ENCODE results near the gene HEG1.

Gene HEG1

DNA sequence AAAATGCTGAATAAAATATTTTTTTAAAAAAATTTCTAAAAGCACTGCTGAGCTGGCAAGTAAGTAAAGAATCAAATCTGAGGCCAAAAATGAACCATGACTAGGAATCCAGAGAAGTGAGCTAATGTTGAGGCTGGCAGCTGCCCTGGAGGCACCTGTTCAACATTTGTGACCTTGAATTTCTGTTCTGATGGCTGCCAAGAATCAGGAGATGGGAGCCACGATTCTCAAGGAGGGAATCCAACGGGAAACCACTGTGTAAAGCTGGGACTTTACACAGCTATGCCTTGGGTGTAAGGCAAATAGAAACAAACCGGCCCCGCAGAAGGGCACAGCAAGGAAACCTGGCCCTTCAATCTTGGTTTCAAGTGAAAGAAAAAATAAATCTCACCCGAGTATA lies 22.7 kb downstream of the HEG1 start:
- Histone ChIP-seq H3K36me3 (replicated peaks in 1 of 2; ENCODE audit: control insufficient read depth in 2 of 2, insufficient read depth in 2 of 2, low read length in 2 of 2) (peaks cover 6 to 16% of the 10 kb centered on the region in 2 donors), H3K27ac (replicated peaks; ENCODE audit: low read length) (no peak overlapping the region), H3K9ac (ENCODE audit: low read depth, low read length, poor library complexity) (no peak overlapping the region), H4K8ac (ENCODE audit: low read depth, low read length) (no peak overlapping the region), H3K79me1 (ENCODE audit: low read depth, low read length) (peaks cover 2% of the 10 kb centered on the region), H4K91ac (ENCODE audit: low read depth, low read length, poor library complexity) (no peak overlapping the region), H3K23ac (ENCODE audit: low read depth, low read length, poor library complexity) (no peak overlapping the region), H2BK120ac (ENCODE audit: low read depth, low read length) (no peak overlapping the region), H2AK5ac (ENCODE audit: low read depth, low read length) (no peak overlapping the region), H3K4ac (ENCODE audit: low read length) (no peak overlapping the region), H3K27me3 (ENCODE audit: control insufficient read depth in 3 of 3, insufficient read depth in 3 of 3, low read depth in 1 of 3, low read length in 3 of 3) (no peaks in the 10 kb centered on the region), H2BK5ac (ENCODE audit: low read length) (no peak overlapping the region), H2AFZ (ENCODE audit: low read length) (no peak overlapping the region), H3K9me3 (replicated peaks in 1 of 2; ENCODE audit: control insufficient read depth in 2 of 2, insufficient read depth in 1 of 2, low read depth in 1 of 2, low read length in 2 of 2) (peaks cover 0 to 20% of the 10 kb centered on the region in 2 donors), H2BK15ac (ENCODE audit: low read length) (no peak overlapping the region), H2BK12ac (ENCODE audit: low read length) (no peak overlapping the region), H3K4me1 (ENCODE audit: control insufficient read depth in 2 of 2, insufficient read depth in 1 of 2, low read depth in 1 of 2, low read length in 2 of 2) (peaks cover 12 to 14% of the 10 kb centered on the region in 2 donors), H3K4me2 (ENCODE audit: insufficient read depth, low read length, poor library complexity, severe bottlenecking) (no peak overlapping the region), H3K14ac (ENCODE audit: low read length) (no peak overlapping the region), H3K18ac (ENCODE audit: low read length) (peak overlapping the region; percentile 7), H3K4me3 (ENCODE audit: low read length in 2 of 2) (no peak overlapping the region)
- no CpG with 5 or more reads among the region's 5 CpGs for WGBS, 2 donors (ENCODE audit: extremely low coverage in 2 of 2, insufficient read length in 2 of 2, insufficient replicate concordance in 1 of 2)
- DNase-seq (ENCODE audit: low spot score) = no peak

- H2BK120ac ChIP-seq (ENCODE audit: low read depth, low read length) = no peak overlapping the region
- no peak overlapping the region for H2BK12ac ChIP-seq (ENCODE audit: low read length)
- H3K79me1 ChIP-seq (ENCODE audit: low read depth, low read length) = peaks cover 2% of the 10 kb centered on the region
- H3K4me1 ChIP-seq (ENCODE audit: control insufficient read depth in 2 of 2, insufficient read depth in 1 of 2, low read depth in 1 of 2, low read length in 2 of 2) = peaks cover 11 to 12% of the 10 kb centered on the region in 2 donors
- H3K36me3 ChIP-seq (replicated peaks in 1 of 2; ENCODE audit: control insufficient read depth in 2 of 2, insufficient read depth in 2 of 2, low read length in 2 of 2) = peaks cover 6 to 21% of the 10 kb centered on the region in 2 donors
- no peak overlapping the region for H3K9ac ChIP-seq (ENCODE audit: low read depth, low read length, poor library complexity)
- H3K4me2 ChIP-seq (ENCODE audit: insufficient read depth, low read length, poor library complexity, severe bottlenecking) = no peak overlapping the region
- no peak overlapping the region for H3K14ac ChIP-seq (ENCODE audit: low read length)
- no peak overlapping the region for H3K18ac ChIP-seq (ENCODE audit: low read length)
- peaks cover 0 to 20% of the 10 kb centered on the region in 2 donors for H3K9me3 ChIP-seq (replicated peaks in 1 of 2; ENCODE audit: control insufficient read depth in 2 of 2, insufficient read depth in 1 of 2, low read depth in 1 of 2, low read length in 2 of 2)
- H4K8ac ChIP-seq (ENCODE audit: low read depth, low read length) = no peak overlapping the region
- H3K4ac ChIP-seq (ENCODE audit: low read length) = no peak overlapping the region
- H4K91ac ChIP-seq (ENCODE audit: low read depth, low read length, poor library complexity) = no peak overlapping the region
- DNase-seq (ENCODE audit: low spot score) = no peak
- H3K23ac ChIP-seq (ENCODE audit: low read depth, low read length, poor library complexity) = no peak overlapping the region
- H2AK5ac ChIP-seq (ENCODE audit: low read depth, low read length) = no peak overlapping the region
- no peak overlapping the region for H3K27ac ChIP-seq (replicated peaks; ENCODE audit: low read length)
- H3K4me3 ChIP-seq (ENCODE audit: low read length in 2 of 2) = no peak overlapping the region
- WGBS, 2 donors (ENCODE audit: extremely low coverage in 2 of 2, insufficient read length in 2 of 2, insufficient replicate concordance in 1 of 2) = no CpG with 5 or more reads among the region's 3 CpGs
- H3K27me3 ChIP-seq (ENCODE audit: control insufficient read depth in 3 of 3, insufficient read depth in 3 of 3, low read depth in 1 of 3, low read length in 3 of 3) = no peaks in the 10 kb centered on the region
- H2BK5ac ChIP-seq (ENCODE audit: low read length) = no peak overlapping the region
- no peak overlapping the region for H2AFZ ChIP-seq (ENCODE audit: low read length)
- no peak overlapping the region for H2BK15ac ChIP-seq (ENCODE audit: low read length)
These were observed 23.1 kb downstream of the HEG1 start for GRCh38 chr3:125032683-125033082.

GRCh38 chr3:125032100-125032643 lies 23.6 kb downstream of the HEG1 start:
- Histone ChIP-seq H2BK5ac (ENCODE audit: low read length) (no peak overlapping the region), H2BK12ac (ENCODE audit: low read length) (no peak overlapping the region), H3K4ac (ENCODE audit: low read length) (no peak overlapping the region), H3K23ac (ENCODE audit: low read depth, low read length, poor library complexity) (no peak overlapping the region), H3K9me3 (replicated peaks in 1 of 2; ENCODE audit: control insufficient read depth in 2 of 2, insufficient read depth in 1 of 2, low read depth in 1 of 2, low read length in 2 of 2) (peaks cover 0 to 20% of the 10 kb centered on the region in 2 donors), H3K79me1 (ENCODE audit: low read depth, low read length) (peaks cover 2% of the 10 kb centered on the region), H2BK120ac (ENCODE audit: low read depth, low read length) (no peak overlapping the region), H3K9ac (ENCODE audit: low read depth, low read length, poor library complexity) (no peak overlapping the region), H3K4me1 (ENCODE audit: control insufficient read depth in 2 of 2, insufficient read depth in 1 of 2, low read depth in 1 of 2, low read length in 2 of 2) (peaks cover 8 to 12% of the 10 kb centered on the region in 2 donors), H3K36me3 (replicated peaks in 1 of 2; ENCODE audit: control insufficient read depth in 2 of 2, insufficient read depth in 2 of 2, low read length in 2 of 2) (peaks cover 7 to 26% of the 10 kb centered on the region in 2 donors), H4K8ac (ENCODE audit: low read depth, low read length) (no peak overlapping the region), H3K14ac (ENCODE audit: low read length) (no peak overlapping the region), H3K18ac (ENCODE audit: low read length) (no peak overlapping the region), H3K27me3 (ENCODE audit: control insufficient read depth in 3 of 3, insufficient read depth in 3 of 3, low read depth in 1 of 3, low read length in 3 of 3) (no peaks in the 10 kb centered on the region), H3K4me2 (ENCODE audit: insufficient read depth, low read length, poor library complexity, severe bottlenecking) (no peak overlapping the region), H3K27ac (replicated peaks; ENCODE audit: low read length) (no peak overlapping the region), H2AK5ac (ENCODE audit: low read depth, low read length) (no peak overlapping the region), H2AFZ (ENCODE audit: low read length) (no peak overlapping the region), H3K4me3 (ENCODE audit: low read length in 2 of 2) (no peak overlapping the region), H4K91ac (ENCODE audit: low read depth, low read length, poor library complexity) (no peak overlapping the region), H2BK15ac (ENCODE audit: low read length) (no peak overlapping the region)
- no peak for DNase-seq (ENCODE audit: low spot score)
- WGBS, 2 donors (ENCODE audit: extremely low coverage in 2 of 2, insufficient read length in 2 of 2, insufficient replicate concordance in 1 of 2) = no CpG with 5 or more reads among the region's 5 CpGs

GRCh38 chr3:125031544-125031943 lies 24.3 kb downstream of the HEG1 start:
- Histone ChIP-seq H2AK5ac (ENCODE audit: low read depth, low read length) (no peak overlapping the region), H4K8ac (ENCODE audit: low read depth, low read length) (no peak overlapping the region), H2AFZ (ENCODE audit: low read length) (no peak overlapping the region), H2BK12ac (ENCODE audit: low read length) (no peak overlapping the region), H2BK5ac (ENCODE audit: low read length) (no peak overlapping the region), H3K79me1 (ENCODE audit: low read depth, low read length) (peaks cover 2% of the 10 kb centered on the region), H3K27ac (replicated peaks; ENCODE audit: low read length) (no peak overlapping the region), H3K27me3 (ENCODE audit: control insufficient read depth in 3 of 3, insufficient read depth in 3 of 3, low read depth in 1 of 3, low read length in 3 of 3) (no peaks in the 10 kb centered on the region), H3K14ac (ENCODE audit: low read length) (no peak overlapping the region), H3K36me3 (replicated peaks in 1 of 2; ENCODE audit: control insufficient read depth in 2 of 2, insufficient read depth in 2 of 2, low read length in 2 of 2) (peaks cover 10 to 31% of the 10 kb centered on the region in 2 donors), H3K23ac (ENCODE audit: low read depth, low read length, poor library complexity) (no peak overlapping the region), H3K9ac (ENCODE audit: low read depth, low read length, poor library complexity) (no peak overlapping the region), H3K18ac (ENCODE audit: low read length) (no peak overlapping the region), H3K9me3 (replicated peaks in 1 of 2; ENCODE audit: control insufficient read depth in 2 of 2, insufficient read depth in 1 of 2, low read depth in 1 of 2, low read length in 2 of 2) (peaks cover 0 to 20% of the 10 kb centered on the region in 2 donors), H2BK120ac (ENCODE audit: low read depth, low read length) (no peak overlapping the region), H4K91ac (ENCODE audit: low read depth, low read length, poor library complexity) (no peak overlapping the region), H3K4me3 (ENCODE audit: low read length in 2 of 2) (no peak overlapping the region), H2BK15ac (ENCODE audit: low read length) (no peak overlapping the region), H3K4me2 (ENCODE audit: insufficient read depth, low read length, poor library complexity, severe bottlenecking) (no peak overlapping the region), H3K4me1 (ENCODE audit: control insufficient read depth in 2 of 2, insufficient read depth in 1 of 2, low read depth in 1 of 2, low read length in 2 of 2) (peaks cover 8 to 12% of the 10 kb centered on the region in 2 donors), H3K4ac (ENCODE audit: low read length) (no peak overlapping the region)
- DNase-seq (ENCODE audit: low spot score) = no peak
- WGBS, 2 donors (ENCODE audit: extremely low coverage in 2 of 2, insufficient read length in 2 of 2, insufficient replicate concordance in 1 of 2) = no CpG with 5 or more reads among the region's 4 CpGs
